DOHH2 (cell line): ENCODE measurements around the gene STON1.

Experiments used
- H3F3A ChIP-seq: fragments of 200-600 bp; sonication (generic), shearing (Covaris generic); 2 replicates; pipeline ENCODE4 v1.6.0; 2016; ENCODE audit warnings: antibody characterized with exemption, mild to moderate bottlenecking; ENCODE audit not compliant: control insufficient read depth, insufficient read depth
- H3K27ac ChIP-seq: fragments of 200-600 bp; sonication (generic); 2 replicates; pipeline ENCODE4 v1.5.1; 2014; ENCODE audit warnings: low read depth, mild to moderate bottlenecking, low read length, moderate library complexity
- H3K27me3 ChIP-seq: fragments of 200-600 bp; sonication (generic); 2 replicates; pipeline ENCODE4 v1.6.1; 2014; ENCODE audit warnings: mild to moderate bottlenecking, low read length, mixed read lengths; ENCODE audit not compliant: control insufficient read depth
- H3K36me3 ChIP-seq: fragments of 200-600 bp; sonication (generic); 2 replicates; pipeline ENCODE4 v1.6.1; 2014; ENCODE audit warnings: mild to moderate bottlenecking, low read length, moderate library complexity, mixed read lengths; ENCODE audit not compliant: control insufficient read depth
- H3K4me1 ChIP-seq: fragments of 200-600 bp; sonication (generic); 2 replicates; pipeline ENCODE4 v1.6.1; 2014; ENCODE audit warnings: mild to moderate bottlenecking, low read length, mixed read lengths; ENCODE audit not compliant: control insufficient read depth
- H3K4me2 ChIP-seq: fragments of 200-600 bp; sonication (generic); 2 replicates; pipeline ENCODE4 v1.6.0; 2014; ENCODE audit warnings: mild to moderate bottlenecking, low read length, moderate library complexity
- H3K4me3 ChIP-seq: fragments of 200-600 bp; sonication (generic); 2 replicates; pipeline ENCODE4 v1.5.1; 2014; ENCODE audit warnings: mild to moderate bottlenecking, low read length, mixed read lengths
- H3K79me2 ChIP-seq: fragments of 200-600 bp; sonication (generic); 2 replicates; pipeline ENCODE4 v1.6.1; 2014; ENCODE audit warnings: mild to moderate bottlenecking, low read length, mixed read lengths; ENCODE audit not compliant: control insufficient read depth
- H3K9me2 ChIP-seq: fragments of 200-600 bp; sonication (generic); replicated peaks from 2 replicates; pipeline ENCODE4 v1.6.1; 2014; ENCODE audit warnings: mild to moderate bottlenecking, low read length, mixed read lengths; ENCODE audit not compliant: control insufficient read depth
- H3K9me3 ChIP-seq: fragments of 200-600 bp; sonication (generic); 2 replicates; pipeline ENCODE4 v1.6.1; 2014; ENCODE audit warnings: antibody characterized with exemption, low read length, mixed read lengths; ENCODE audit not compliant: control insufficient read depth, insufficient read depth
- H4K20me1 ChIP-seq: fragments of 200-600 bp; sonication (generic); 2 replicates; pipeline ENCODE4 v1.6.0; 2014; ENCODE audit warnings: low read depth, mild to moderate bottlenecking, antibody characterized with exemption, low read length, moderate library complexity; ENCODE audit not compliant: control insufficient read depth, insufficient read depth
- CTCF ChIP-seq: fragments of 200-600 bp; sonication (generic); IDR thresholded peaks from one replicate; pipeline ENCODE4 v1.5.1; 2014; ENCODE audit warnings: antibody characterized with exemption, mild to moderate bottlenecking, low read depth, low read length; ENCODE audit not compliant: poor library complexity, severe bottlenecking
- EZH2phosphoT487 ChIP-seq: fragments of 200-600 bp; sonication (generic); IDR thresholded peaks from 2 replicates; pipeline ENCODE4 v1.6.1; 2017; ENCODE audit warnings: borderline replicate concordance, mild to moderate bottlenecking, antibody characterized with exemption, low read length, moderate library complexity, mixed read lengths

The STON1 gene

GRCh38 chr2:48586433-48586832 lies 56.5 kb downstream of the STON1 start:
- Histone ChIP-seq H3K27me3 (peaks cover 1% of the 10 kb centered on the region; the same call in 1 of the 2 replicates), H3K9me2 (no peaks in the 10 kb centered on the region), H3K4me3 (no peak overlapping the region), H3K27ac (no peak overlapping the region), H3K4me1 (no peaks in the 10 kb centered on the region), H4K20me1 (no peaks in the 10 kb centered on the region), H3K4me2 (no peak overlapping the region), H3K9me3 (no peaks in the 10 kb centered on the region), H3K36me3 (no peaks in the 10 kb centered on the region), H3K79me2 (no peaks in the 10 kb centered on the region), H3F3A (no peaks in the 10 kb centered on the region)
- TF ChIP-seq EZH2phosphoT487 (no peak), CTCF (no peak)

DNA sequence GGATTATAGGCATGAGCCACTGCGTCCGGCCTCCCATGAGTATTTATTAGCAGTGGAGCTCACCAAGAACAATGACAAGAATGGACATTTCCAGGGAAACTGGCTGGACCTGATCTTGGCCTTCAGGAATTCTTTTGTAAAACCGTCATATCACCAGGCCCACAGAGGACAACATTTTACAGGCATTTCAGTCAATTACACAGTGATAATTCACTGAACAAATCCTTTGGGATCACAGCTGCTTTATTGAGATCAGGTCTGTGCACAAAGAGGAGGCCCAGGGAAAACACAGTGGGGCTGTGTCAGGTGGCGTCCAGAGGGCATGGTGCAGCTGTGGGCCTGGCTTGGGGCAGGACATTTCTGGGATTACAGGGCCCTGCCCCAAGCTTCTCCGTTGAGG lies 57.6 kb downstream of the STON1 start:
- H3K36me3 ChIP-seq = no peaks in the 10 kb centered on the region
- no peaks in the 10 kb centered on the region for H3K9me3 ChIP-seq
- no peaks in the 10 kb centered on the region for H3K9me2 ChIP-seq
- H3K4me3 ChIP-seq = no peak overlapping the region
- H4K20me1 ChIP-seq = no peaks in the 10 kb centered on the region
- no peak overlapping the region for H3K4me2 ChIP-seq
- no peak overlapping the region for H3K27ac ChIP-seq
- H3K27me3 ChIP-seq = peaks cover 4% of the 10 kb centered on the region
- H3K79me2 ChIP-seq = no peaks in the 10 kb centered on the region
- H3K4me1 ChIP-seq = no peaks in the 10 kb centered on the region
- no peaks in the 10 kb centered on the region for H3F3A ChIP-seq
- no peak for TF ChIP-seq CTCF
- TF ChIP-seq EZH2phosphoT487 = no peak

GRCh38 chr2:48587961-48588360 lies 58.0 kb downstream of the STON1 start:
- Histone ChIP-seq H3K4me2 (no peak overlapping the region), H3F3A (no peaks in the 10 kb centered on the region), H3K27ac (no peak overlapping the region), H3K9me3 (no peaks in the 10 kb centered on the region), H3K79me2 (no peaks in the 10 kb centered on the region), H3K36me3 (no peaks in the 10 kb centered on the region), H4K20me1 (no peaks in the 10 kb centered on the region), H3K4me1 (no peaks in the 10 kb centered on the region), H3K4me3 (no peak overlapping the region), H3K9me2 (no peaks in the 10 kb centered on the region), H3K27me3 (peaks cover 4% of the 10 kb centered on the region)
- TF ChIP-seq EZH2phosphoT487 = no peak
- TF ChIP-seq CTCF = no peak

DNA sequence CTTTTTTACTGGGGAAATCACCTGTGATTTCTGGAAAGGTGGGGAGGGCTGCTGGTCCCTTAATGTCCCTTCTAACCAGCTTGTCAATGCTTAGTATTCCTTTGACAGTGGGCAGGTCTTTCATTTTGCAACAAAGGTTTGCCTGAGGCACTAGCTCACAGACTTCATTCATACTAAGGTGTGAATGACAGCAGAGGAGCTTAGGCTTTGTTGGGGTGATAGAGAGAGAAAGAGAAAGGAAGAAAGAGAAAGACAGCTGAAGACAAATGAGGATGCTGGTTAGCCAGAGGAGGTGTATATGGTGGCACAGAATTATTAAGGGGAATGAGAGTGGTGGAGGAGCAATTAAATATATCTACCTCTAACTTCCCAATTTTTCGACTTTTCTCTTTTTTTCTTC lies 58.8 kb downstream of the STON1 start:
- H3K79me2 ChIP-seq = no peaks in the 10 kb centered on the region
- peaks cover 4% of the 10 kb centered on the region for H3K27me3 ChIP-seq
- H3K4me2 ChIP-seq = no peak overlapping the region
- H3K4me1 ChIP-seq = no peaks in the 10 kb centered on the region
- no peaks in the 10 kb centered on the region for H3K9me3 ChIP-seq
- H3K27ac ChIP-seq = no peak overlapping the region
- TF ChIP-seq EZH2phosphoT487 = no peak
- no peak for TF ChIP-seq CTCF
- no peaks in the 10 kb centered on the region for H3K9me2 ChIP-seq
- H4K20me1 ChIP-seq = no peaks in the 10 kb centered on the region
- no peak overlapping the region for H3K4me3 ChIP-seq
- no peaks in the 10 kb centered on the region for H3K36me3 ChIP-seq
- no peaks in the 10 kb centered on the region for H3F3A ChIP-seq
